GM18526 (cell line): ENCODE measurements around the gene CD40LG.

ENCODE experiments used
- POLR2A ChIP-seq: IDR thresholded peaks from 3 replicates; pipeline ENCODE4 v1.6.1; 2011; ENCODE audit not compliant: insufficient read length; ENCODE audit errors: extremely low read depth

CD40LG gene

GRCh38 chrX:136666088-136666487 lies 18.1 kb downstream of the CD40LG start:
- no peak for TF ChIP-seq POLR2A

GRCh38 chrX:136667446-136668168 lies 19.6 kb downstream of the CD40LG start:
- no peak for TF ChIP-seq POLR2A

- TF ChIP-seq POLR2A = no peak
Observed at GRCh38 chrX:136671006-136671610, 23.1 kb downstream of the CD40LG start.

GRCh38 chrX:136674270-136674985 lies 26.5 kb downstream of the CD40LG start:
- TF ChIP-seq POLR2A = no peak

GRCh38 chrX:136679531-136679930 lies 31.6 kb downstream of the CD40LG start:
- TF ChIP-seq POLR2A = no peak

- TF ChIP-seq POLR2A = no peak
Observed at GRCh38 chrX:136684120-136684519, 36.2 kb downstream of the CD40LG start.

- no peak for TF ChIP-seq POLR2A
Observed at GRCh38 chrX:136687457-136687856, 39.5 kb downstream of the CD40LG start.

- TF ChIP-seq POLR2A = no peak
Observed at GRCh38 chrX:136689436-136689835, 41.5 kb downstream of the CD40LG start.

GRCh38 chrX:136691028-136691809 lies 43.3 kb downstream of the CD40LG start:
- TF ChIP-seq POLR2A = no peak

- no peak for TF ChIP-seq POLR2A
Observed at GRCh38 chrX:136692271-136692670, 44.3 kb downstream of the CD40LG start.

- TF ChIP-seq POLR2A = no peak
Observed at GRCh38 chrX:136694431-136695087, 46.6 kb downstream of the CD40LG start.

- TF ChIP-seq POLR2A = no peak
Observed at GRCh38 chrX:136697156-136697555, 49.2 kb downstream of the CD40LG start.

GRCh38 chrX:136708348-136708747 lies 60.4 kb downstream of the CD40LG start:
- TF ChIP-seq POLR2A = no peak
